Keratinocyte (primary cell): Measurements from ENCODE around the gene MYPN. TPM values are rescaled to one million over a fixed set of nuclear protein-coding genes. Genes with fewer than 3 reads are reported as not detected.

Experiments used
- DNase-seq: peaks from one replicate; pipeline ENCODE4 v3.0.0-alpha.2; 2011; ENCODE audit warnings: low read depth, missing footprints, low spot score
- FAIRE-seq: peaks from 2 replicates; lab custom pipeline; 2011; peaks lifted over from hg19 to GRCh38; lab: Jason Lieb, UNC
- H2AFZ ChIP-seq: 2 replicates; pipeline ENCODE4 v1.6.0; 2012; ENCODE audit warnings: low read length, control low read depth, inconsistent platforms; ENCODE audit not compliant: control insufficient read depth
- H3K27ac ChIP-seq: 2 replicates; pipeline ENCODE4 v1.5.1; 2011; ENCODE audit warnings: low read length; ENCODE audit not compliant: control insufficient read depth, insufficient read depth
- H3K27me3 ChIP-seq: 3 replicates; pipeline ENCODE4 v1.6.0; 2011; ENCODE audit warnings: low read length; ENCODE audit not compliant: control insufficient read depth, insufficient read depth; ENCODE audit errors: extremely low read depth
- H3K36me3 ChIP-seq, 2 experiments: 2 replicates in 1 of 2; 3 replicates in 1 of 2; pipeline ENCODE4 v1.5.1; 2011; ENCODE audit warnings: low read length in 2 of 2, mild to moderate bottlenecking in 1 of 2; ENCODE audit not compliant: control insufficient read depth in 2 of 2, insufficient read depth in 2 of 2; ENCODE audit errors: extremely low read depth in 1 of 2
- H3K4me1 ChIP-seq: 3 replicates; pipeline ENCODE4 v1.5.1; 2011; ENCODE audit warnings: low read length; ENCODE audit not compliant: control insufficient read depth, insufficient read depth; ENCODE audit errors: extremely low read depth
- H3K4me2 ChIP-seq: 3 replicates; pipeline ENCODE4 v1.6.0; 2011; ENCODE audit warnings: low read depth, low read length; ENCODE audit not compliant: control insufficient read depth, insufficient read depth; ENCODE audit errors: extremely low read depth
- H3K4me3 ChIP-seq, 3 experiments: fragments of 200-600 bp in 1 of 3; sonication (generic) in 1 of 3; 2 replicates in 2 of 3; 3 replicates in 1 of 3; pipeline ENCODE4 v1.5.1; 2011 to 2016; ENCODE audit warnings: low read length in 3 of 3, mild to moderate bottlenecking in 3 of 3, control low read depth in 2 of 3, inconsistent platforms in 1 of 3, low read depth in 1 of 3, mixed read lengths in 1 of 3, mixed run types in 1 of 3, moderate library complexity in 1 of 3; ENCODE audit not compliant: control insufficient read depth in 2 of 3, insufficient read depth in 2 of 3; ENCODE audit errors: extremely low read depth in 1 of 3
- H3K79me2 ChIP-seq: 2 replicates; pipeline ENCODE4 v1.6.0; 2012; ENCODE audit warnings: low read length; ENCODE audit not compliant: control insufficient read depth, insufficient read depth
- H3K9ac ChIP-seq: 3 replicates; pipeline ENCODE4 v1.6.0; 2011; ENCODE audit warnings: low read length; ENCODE audit not compliant: control insufficient read depth, insufficient read depth; ENCODE audit errors: extremely low read depth
- H3K9me1 ChIP-seq: 3 replicates; pipeline ENCODE4 v1.6.0; 2011; ENCODE audit warnings: low read length; ENCODE audit not compliant: control insufficient read depth, insufficient read depth; ENCODE audit errors: extremely low read depth
- H3K9me3 ChIP-seq: 2 replicates; pipeline ENCODE4 v1.5.1; 2012; ENCODE audit warnings: low read depth, low read length; ENCODE audit not compliant: control insufficient read depth
- H4K20me1 ChIP-seq: 3 replicates; pipeline ENCODE4 v1.6.0; 2011; ENCODE audit warnings: low read length; ENCODE audit not compliant: control insufficient read depth, insufficient read depth; ENCODE audit errors: extremely low read depth
- EZH2 ChIP-seq: IDR thresholded peaks from one replicate; pipeline ENCODE4 v1.6.1; 2012; ENCODE audit warnings: inconsistent platforms, mild to moderate bottlenecking, low read length, moderate library complexity
- dilution Hi-C: fragments of 300-500 bp; cut with MboI; formaldehyde crosslinking; loops from one replicate; pipeline ENCODE4 v1.7.0; 2020; ENCODE audit warnings: low sequenced_read_pairs; ENCODE audit not compliant: extremely low pct_ligation_motif_present
- polyA plus RNA-seq, 5 experiments: library from polyadenylated mRNA; depleted of rRNA in 3 of 5; stranded (reverse) in 3 of 5; stranded (forward) in 1 of 5; unstranded in 1 of 5; fragments of >200 nt; gene quantifications; 1 replicate in 1 of 5; 2 replicates in 3 of 5; 3 replicates in 1 of 5; pipeline versions ENCODE4 v1.2.1 to v1.2.3, GENCODE V29; 2011 to 2012; ENCODE audit warnings: missing spikeins in 2 of 5, low read depth in 1 of 5, low replicate concordance in 1 of 5
- TF ChIP-seq, protein P1 (sequence below), 3 experiments: IDR thresholded peaks in 1 of 3; conservative IDR thresholded peaks in 1 of 3; optimal IDR thresholded peaks in 1 of 3; 2 replicates in 2 of 3; 3 replicates in 1 of 3; pipeline versions ENCODE3 to v1.5.1; 2011; ENCODE audit warnings: low read length in 3 of 3, mild to moderate bottlenecking in 3 of 3, moderate library complexity in 2 of 3, control low read depth in 1 of 3, inconsistent platforms in 1 of 3; ENCODE audit not compliant: insufficient read depth in 2 of 3; ENCODE audit errors: extremely low read depth in 1 of 3

The MYPN gene
- polyA plus RNA-seq, 1 donor (not counting 4 experiments of a cell fraction or from before 2014, with no cell fraction given) = 0.42 TPM

DNA sequence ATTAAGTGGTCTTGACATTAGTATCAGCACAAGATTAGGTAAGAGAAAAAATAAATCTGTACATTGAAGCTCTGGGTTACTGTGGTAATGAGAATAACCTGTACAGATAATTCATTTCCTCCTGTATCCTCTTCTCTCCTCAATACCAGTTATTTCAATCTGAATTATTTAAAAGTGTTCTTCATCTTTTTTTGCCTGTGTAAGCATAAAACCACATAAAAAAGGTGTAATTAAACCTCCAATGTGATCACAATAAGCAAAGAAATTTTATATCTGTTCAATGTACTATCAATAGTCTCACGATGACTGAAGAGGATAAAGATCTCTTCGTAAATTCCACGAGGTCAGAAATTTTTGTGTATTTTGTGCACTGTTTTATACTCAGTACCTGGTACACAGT is 1.2 kb upstream of the MYPN start:
- FAIRE-seq (no peak), DNase-seq (no peak)
- Histone ChIP-seq H3K9me1 (no peaks in the 10 kb centered on the region), H3K4me3 (no peak overlapping the region), H3K27ac (no peak overlapping the region), H3K4me2 (no peak overlapping the region), H3K9me3 (no peaks in the 10 kb centered on the region), H3K27me3 (no peaks in the 10 kb centered on the region), H3K9ac (no peak overlapping the region), H3K36me3 (no peaks in the 10 kb centered on the region), H4K20me1 (no peaks in the 10 kb centered on the region), H2AFZ (no peak overlapping the region), H3K79me2 (no peaks in the 10 kb centered on the region), H3K4me1 (peaks cover 25% of the 10 kb centered on the region)
- TF ChIP-seq, protein P1, sequence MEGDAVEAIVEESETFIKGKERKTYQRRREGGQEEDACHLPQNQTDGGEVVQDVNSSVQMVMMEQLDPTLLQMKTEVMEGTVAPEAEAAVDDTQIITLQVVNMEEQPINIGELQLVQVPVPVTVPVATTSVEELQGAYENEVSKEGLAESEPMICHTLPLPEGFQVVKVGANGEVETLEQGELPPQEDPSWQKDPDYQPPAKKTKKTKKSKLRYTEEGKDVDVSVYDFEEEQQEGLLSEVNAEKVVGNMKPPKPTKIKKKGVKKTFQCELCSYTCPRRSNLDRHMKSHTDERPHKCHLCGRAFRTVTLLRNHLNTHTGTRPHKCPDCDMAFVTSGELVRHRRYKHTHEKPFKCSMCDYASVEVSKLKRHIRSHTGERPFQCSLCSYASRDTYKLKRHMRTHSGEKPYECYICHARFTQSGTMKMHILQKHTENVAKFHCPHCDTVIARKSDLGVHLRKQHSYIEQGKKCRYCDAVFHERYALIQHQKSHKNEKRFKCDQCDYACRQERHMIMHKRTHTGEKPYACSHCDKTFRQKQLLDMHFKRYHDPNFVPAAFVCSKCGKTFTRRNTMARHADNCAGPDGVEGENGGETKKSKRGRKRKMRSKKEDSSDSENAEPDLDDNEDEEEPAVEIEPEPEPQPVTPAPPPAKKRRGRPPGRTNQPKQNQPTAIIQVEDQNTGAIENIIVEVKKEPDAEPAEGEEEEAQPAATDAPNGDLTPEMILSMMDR (optimal IDR thresholded peaks at IDR 0.05 in 1 of 3, IDR thresholded peaks at IDR 0.05 in 1 of 3, conservative IDR thresholded peaks at IDR 0.05 in 1 of 3; ENCODE audit: extremely low read depth in 1 of 3, insufficient read depth in 2 of 3, low read length in 3 of 3) = no peak
- TF ChIP-seq EZH2 = no peak
- dilution Hi-C loops = no loop called here

DNA sequence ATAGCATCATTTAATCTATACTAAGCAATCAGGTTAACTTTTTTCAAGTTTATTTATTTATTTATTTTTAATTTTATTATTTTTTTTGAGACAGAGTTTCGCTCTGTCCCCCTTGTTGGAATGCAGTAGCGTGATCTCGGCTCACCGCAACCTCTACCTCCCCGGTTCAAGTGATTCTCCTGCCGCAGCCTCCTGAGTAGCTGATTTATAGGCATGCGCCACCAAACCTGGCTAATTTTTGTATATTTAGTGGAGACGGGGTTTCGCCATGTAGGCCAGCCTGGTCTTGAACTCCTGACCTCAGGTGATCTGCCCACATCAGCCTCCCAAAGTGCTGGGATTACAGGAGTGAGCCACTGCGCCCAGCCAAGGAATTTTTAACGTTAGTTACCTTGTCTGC is 635 bp upstream of the MYPN start:
- FAIRE-seq (no peak), DNase-seq (no peak)
- no peak overlapping the region for H3K4me3 ChIP-seq
- peaks cover 25% of the 10 kb centered on the region for H3K4me1 ChIP-seq
- TF ChIP-seq, protein P1 (optimal IDR thresholded peaks at IDR 0.05 in 1 of 3, IDR thresholded peaks at IDR 0.05 in 1 of 3, conservative IDR thresholded peaks at IDR 0.05 in 1 of 3; ENCODE audit: extremely low read depth in 1 of 3, insufficient read depth in 2 of 3, low read length in 3 of 3) = no peak
- TF ChIP-seq EZH2 = no peak
- no peak overlapping the region for H3K4me2 ChIP-seq
- H3K9me3 ChIP-seq = no peaks in the 10 kb centered on the region
- H3K36me3 ChIP-seq = no peaks in the 10 kb centered on the region
- H3K27me3 ChIP-seq = no peaks in the 10 kb centered on the region
- H3K9ac ChIP-seq = no peak overlapping the region
- H3K27ac ChIP-seq = no peak overlapping the region
- H2AFZ ChIP-seq = no peak overlapping the region
- H4K20me1 ChIP-seq = no peaks in the 10 kb centered on the region
- no peaks in the 10 kb centered on the region for H3K9me1 ChIP-seq
- dilution Hi-C loops = no loop called here
- H3K79me2 ChIP-seq = no peaks in the 10 kb centered on the region
